Neural crest cell (in vitro differentiated cells): Measurements from ENCODE around the gene NBDY. TPM values are rescaled to one million over a fixed set of nuclear protein-coding genes. Genes with fewer than 3 reads are reported as not detected.

ENCODE experiments used
- DNase-seq: peaks from one replicate; pipeline ENCODE4 v3.0.0; 2021; ENCODE audit warnings: low read depth, mixed read lengths, low spot score
- H3K27ac Mint-ChIP-seq: one replicate; pipeline ENCODE4 v1.8.0; 2021; ENCODE audit warnings: mild to moderate bottlenecking, mixed read lengths; ENCODE audit not compliant: unreplicated experiment
- H3K27me3 Mint-ChIP-seq: 2 replicates; pipeline ENCODE4 v1.8.0; 2021; ENCODE audit warnings: low read depth, mild to moderate bottlenecking, mixed read lengths
- H3K36me3 Mint-ChIP-seq: 2 replicates; pipeline ENCODE4 v1.8.0; 2021; ENCODE audit warnings: low read depth, mild to moderate bottlenecking, mixed read lengths
- H3K4me1 Mint-ChIP-seq: 2 replicates; pipeline ENCODE4 v1.8.0; 2021; ENCODE audit warnings: mixed read lengths
- H3K4me3 Mint-ChIP-seq: one replicate; pipeline ENCODE4 v1.8.0; 2021; ENCODE audit warnings: mild to moderate bottlenecking, mixed read lengths
- H3K9me3 Mint-ChIP-seq: 2 replicates; pipeline ENCODE4 v1.8.0; 2021; ENCODE audit warnings: mixed read lengths
- CTCF ChIP-seq: fragments of 200-600 bp; sonication (generic); conservative IDR thresholded peaks from 2 replicates; pipeline ENCODE4 v1.5.0; 2021; ENCODE audit warnings: antibody characterized with exemption, mild to moderate bottlenecking
- total RNA-seq: library from RNA; stranded (reverse); gene quantifications from 2 replicates; pipeline ENCODE4 v1.2.1, GENCODE V29; 2021

The NBDY gene
- total RNA-seq, 1 donor from 2014 or later, result 56.8 TPM

GRCh38 chrX:56797574-56798338 is 68.7 kb downstream of the NBDY start:
- no peak for DNase-seq
- Mint-ChIP-seq H3K36me3 (peaks cover 28% of the 10 kb centered on the region), H3K27ac (peak overlapping the region; percentile 50), H3K9me3 (peaks cover 7% of the 10 kb centered on the region), H3K27me3 (no peaks in the 10 kb centered on the region), H3K4me1 (peaks cover 28% of the 10 kb centered on the region), H3K4me3 (no peak overlapping the region)
- no peak for TF ChIP-seq CTCF

- Mint-ChIP-seq H3K4me3 (no peak overlapping the region), H3K27ac (no peak overlapping the region), H3K36me3 (peaks cover 28% of the 10 kb centered on the region), H3K9me3 (peaks cover 7% of the 10 kb centered on the region), H3K27me3 (no peaks in the 10 kb centered on the region), H3K4me1 (peaks cover 28% of the 10 kb centered on the region)
- no peak for TF ChIP-seq CTCF
- no peak for DNase-seq
Measured at GRCh38 chrX:56798339-56798711, 69.3 kb downstream of the NBDY start.

GRCh38 chrX:56798866-56799758 is 70.1 kb downstream of the NBDY start:
- Mint-ChIP-seq H3K4me3 (no peak overlapping the region), H3K27me3 (no peaks in the 10 kb centered on the region), H3K4me1 (peaks cover 32% of the 10 kb centered on the region), H3K9me3 (peaks cover 7% of the 10 kb centered on the region), H3K36me3 (peaks cover 27% of the 10 kb centered on the region), H3K27ac (peak overlapping the region; percentile 86)
- no peak for TF ChIP-seq CTCF
- DNase-seq, result no peak

GRCh38 chrX:56800307-56800706 is 71.3 kb downstream of the NBDY start:
- TF ChIP-seq CTCF, result no peak
- Mint-ChIP-seq H3K4me1 (peaks cover 32% of the 10 kb centered on the region), H3K27ac (no peak overlapping the region), H3K4me3 (no peak overlapping the region), H3K36me3 (peaks cover 22% of the 10 kb centered on the region), H3K27me3 (no peaks in the 10 kb centered on the region), H3K9me3 (peaks cover 7% of the 10 kb centered on the region)
- no peak for DNase-seq

- no peak for DNase-seq
- no peak for TF ChIP-seq CTCF
- Mint-ChIP-seq H3K9me3 (peaks cover 7% of the 10 kb centered on the region), H3K27ac (no peak overlapping the region), H3K27me3 (no peaks in the 10 kb centered on the region), H3K36me3 (peaks cover 27% of the 10 kb centered on the region), H3K4me3 (no peak overlapping the region), H3K4me1 (peaks cover 32% of the 10 kb centered on the region)
Measured at GRCh38 chrX:56800801-56801200, 71.8 kb downstream of the NBDY start.
